Uterus (tissue), 4 donors: ENCODE data around the gene ADPRHL1. TPM values are rescaled to one million over a fixed set of nuclear protein-coding genes. Genes with fewer than 3 reads are reported as not detected.
A peak's percentile ranks its signal among the peaks of the same experiment; 100 is the strongest.

Experiments
- DNase-seq, 2 donors: peaks; one replicate each; pipeline ENCODE4 v3.0.0-alpha.2; 2019 to 2020
- H3K27ac ChIP-seq, 2 donors: fragments of 200-600 bp; sonication (generic); 1 replicate in 1 of 2; 2 replicates in 1 of 2; pipeline ENCODE4 v1.5.1; 2016 to 2018
- H3K27me3 ChIP-seq, 2 donors: fragments of 200-600 bp; sonication (generic); one replicate each; pipeline ENCODE4 v1.5.1; 2018 to 2019; ENCODE audit warnings: control low read depth in 1 of 2
- H3K36me3 ChIP-seq, 2 donors: fragments of 200-600 bp; sonication (generic); one replicate each; pipeline ENCODE4 v1.5.1; 2019; ENCODE audit warnings: control low read depth in 1 of 2
- H3K4me1 ChIP-seq, 2 donors: fragments of 200-600 bp; sonication (generic); one replicate each; pipeline ENCODE4 v1.5.1; 2018 to 2019; ENCODE audit warnings: control low read depth in 1 of 2
- H3K4me3 ChIP-seq, 2 donors: fragments of 200-600 bp; sonication (generic); 1 replicate in 1 of 2; 2 replicates in 1 of 2; pipeline ENCODE4 v1.5.1; 2018 to 2019; ENCODE audit warnings: mild to moderate bottlenecking in 1 of 2
- H3K9me3 ChIP-seq, 2 donors: fragments of 200-600 bp; sonication (generic); one replicate each; pipeline ENCODE4 v1.5.1; 2019; ENCODE audit warnings: control low read depth in 1 of 2
- CTCF ChIP-seq, 4 experiments: fragments of 200-600 bp in 2 of 4; fragments of 450-650 bp in 2 of 4; sonication (generic) in 2 of 4; IDR thresholded peaks; one replicate each; pipeline ENCODE4 v1.5.1; 2016 to 2019; ENCODE audit warnings: antibody characterized with exemption in 4 of 4, mild to moderate bottlenecking in 2 of 4, moderate library complexity in 1 of 4
- POLR2A ChIP-seq, 2 donors: fragments of 450-650 bp; IDR thresholded peaks; one replicate each; pipeline ENCODE4 v1.6.1; 2016; ENCODE audit warnings: antibody characterized with exemption in 2 of 2, mild to moderate bottlenecking in 1 of 2, moderate library complexity in 1 of 2
- intact Hi-C: fragments of 100-400 bp; cut with DNase I; formaldehyde crosslinking; loops from one replicate; pipeline ENCODE4 v1.15.1; 2023; ENCODE audit warnings: low total_unique reads
- total RNA-seq, 4 donors: library from RNA; depleted of rRNA in 3 of 4; stranded (reverse); fragments of >200 nt in 3 of 4; gene quantifications; one replicate each; pipeline versions ENCODE4 v1.1.0 to v1.2.4, GENCODE V29; 2014 to 2023
- donor health status: DM: yes; HTN: yes; CAD: no.

Gene ADPRHL1
- total RNA-seq, 4 donors from 2014 or later, result 1.6 to 3.3 TPM; not detected in 2

GRCh38 chr13:113365971-113366588, 87.2 kb downstream of the ADPRHL1 start:
- intact Hi-C loops, result no loop called here
- no peak for TF ChIP-seq POLR2A (IDR thresholded peaks at IDR 0.05)
- TF ChIP-seq CTCF (IDR thresholded peaks at IDR 0.05), result no peak
- Histone ChIP-seq H3K27me3 (no peaks in the 10 kb centered on the region), H3K27ac (peak overlapping the region in 1 of 2 donors; percentile 90), H3K9me3 (no peaks in the 10 kb centered on the region), H3K4me1 (peaks cover 0 to 8% of the 10 kb centered on the region in 2 donors), H3K4me3 (no peak overlapping the region), H3K36me3 (no peaks in the 10 kb centered on the region)
- peak; percentile 44 to 57 for DNase-seq

- no peaks in the 10 kb centered on the region for H3K27me3 ChIP-seq
- no peak for DNase-seq
- H3K4me1 ChIP-seq, result peaks cover 0 to 8% of the 10 kb centered on the region in 2 donors
- no peaks in the 10 kb centered on the region for H3K9me3 ChIP-seq
- TF ChIP-seq CTCF (IDR thresholded peaks at IDR 0.05) (no peak), POLR2A (IDR thresholded peaks at IDR 0.05) (no peak)
- H3K36me3 ChIP-seq, result no peaks in the 10 kb centered on the region
- intact Hi-C loops, result no loop called here
- no peak overlapping the region for H3K4me3 ChIP-seq
- peak overlapping the region; percentile 85 to 90 for H3K27ac ChIP-seq
These were observed 87.7 kb downstream of the ADPRHL1 start for GRCh38 chr13:113365583-113365970.

- H3K4me3 ChIP-seq, result peak overlapping the region; percentile 53 to 64
- H3K9me3 ChIP-seq, result no peaks in the 10 kb centered on the region
- H3K27me3 ChIP-seq, result no peaks in the 10 kb centered on the region
- peak; percentile 43 to 58 for DNase-seq
- H3K4me1 ChIP-seq, result peaks cover 0 to 8% of the 10 kb centered on the region in 2 donors
- H3K27ac ChIP-seq, result peak overlapping the region; percentile 85 to 90
- TF ChIP-seq POLR2A (IDR thresholded peaks at IDR 0.05) (no peak), CTCF (IDR thresholded peaks at IDR 0.05) (no peak)
- intact Hi-C loops, result no loop called here
- H3K36me3 ChIP-seq, result no peaks in the 10 kb centered on the region
These were observed 88.2 kb downstream of the ADPRHL1 start for GRCh38 chr13:113364901-113365582.

GRCh38 chr13:113364311-113364889, 88.9 kb downstream of the ADPRHL1 start:
- Histone ChIP-seq H3K4me1 (peaks cover 0 to 8% of the 10 kb centered on the region in 2 donors), H3K4me3 (peak overlapping the region; percentile 53 to 64), H3K27ac (peak overlapping the region; percentile 85 to 90), H3K27me3 (no peaks in the 10 kb centered on the region), H3K36me3 (no peaks in the 10 kb centered on the region), H3K9me3 (no peaks in the 10 kb centered on the region)
- intact Hi-C loops, result no loop called here
- peak; percentile 41 to 59 for DNase-seq
- TF ChIP-seq CTCF (IDR thresholded peaks at IDR 0.05), result no peak
- peak in 1 of 2 donors; percentile 20 for TF ChIP-seq POLR2A (IDR thresholded peaks at IDR 0.05)

GRCh38 chr13:113361406-113361805, 91.9 kb downstream of the ADPRHL1 start:
- Histone ChIP-seq H3K27me3 (no peaks in the 10 kb centered on the region), H3K4me1 (peaks cover 0 to 8% of the 10 kb centered on the region in 2 donors), H3K36me3 (no peaks in the 10 kb centered on the region), H3K4me3 (no peak overlapping the region), H3K27ac (no peak overlapping the region), H3K9me3 (no peaks in the 10 kb centered on the region)
- intact Hi-C loops, result no loop called here
- TF ChIP-seq POLR2A (IDR thresholded peaks at IDR 0.05), result no peak
- no peak for DNase-seq
